HepG2 (cell line): ENCODE data around the gene TMEM222.

Experiments used
- ARNT ChIP-seq: fragments of 450-650 bp; IDR thresholded peaks from 2 replicates; pipeline ENCODE4 v1.6.1; 2017
- JUND ChIP-seq: sonication (generic); formaldehyde crosslinking; IDR thresholded peaks from 2 replicates; pipeline ENCODE4 v1.8.0; 2022; ENCODE audit warnings: mild to moderate bottlenecking, missing genetic modification reagents
- MAZ ChIP-seq, 2 experiments: sonication (generic) in 1 of 2; formaldehyde crosslinking in 1 of 2; IDR thresholded peaks; 2 replicates each; pipeline versions ENCODE4 v1.5.0 to v1.6.1; 2012 to 2020; ENCODE audit warnings: low read depth in 2 of 2, mild to moderate bottlenecking in 2 of 2, borderline replicate concordance in 1 of 2, improper control_type of control experiment in 1 of 2, low read length in 1 of 2, missing genetic modification reagents in 1 of 2, moderate library complexity in 1 of 2
- SP1 ChIP-seq, 2 experiments: fragments of 450-650 bp in 1 of 2; sonication (generic) in 1 of 2; formaldehyde crosslinking in 1 of 2; IDR thresholded peaks; 2 replicates each; pipeline versions ENCODE4 v1.4.0 to v1.6.1; 2016 to 2020; ENCODE audit warnings: missing genetic modification reagents in 1 of 2
- TAF1 ChIP-seq: sonication (generic); formaldehyde crosslinking; IDR thresholded peaks from 2 replicates; pipeline ENCODE4 v1.4.0; 2020; ENCODE audit warnings: missing genetic modification reagents
- ZFX ChIP-seq: sonication (generic); formaldehyde crosslinking; IDR thresholded peaks from 2 replicates; pipeline ENCODE4 v1.4.0; 2020; ENCODE audit warnings: mild to moderate bottlenecking, low read depth, missing genetic modification reagents, moderate library complexity
- ZNF253 ChIP-seq: sonication (generic); formaldehyde crosslinking; IDR thresholded peaks from 2 replicates; pipeline ENCODE4 v1.8.0; 2022; ENCODE audit warnings: mild to moderate bottlenecking, missing genetic modification reagents, borderline replicate concordance
- ZNF274 ChIP-seq: sonication (generic); formaldehyde crosslinking; IDR thresholded peaks from 2 replicates; pipeline ENCODE4 v1.5.1; 2020; ENCODE audit warnings: mild to moderate bottlenecking, missing genetic modification reagents
- ZNF510 ChIP-seq: sonication (generic); formaldehyde crosslinking; IDR thresholded peaks from 2 replicates; pipeline ENCODE4 v1.4.0; 2020; ENCODE audit warnings: low read depth, mild to moderate bottlenecking, missing genetic modification reagents
- TF ChIP-seq, protein P1 (sequence below): sonication (generic); formaldehyde crosslinking; IDR thresholded peaks from 2 replicates; pipeline ENCODE4 v1.5.0; 2020; ENCODE audit warnings: mild to moderate bottlenecking, missing genetic modification reagents, moderate library complexity
- TF ChIP-seq, protein P2 (sequence below): sonication (generic); formaldehyde crosslinking; IDR thresholded peaks from 2 replicates; pipeline ENCODE4 v1.4.0; 2020; ENCODE audit warnings: missing genetic modification reagents
- TF ChIP-seq, protein P3 (sequence below): sonication (generic); formaldehyde crosslinking; IDR thresholded peaks from 2 replicates; pipeline ENCODE4 v1.5.1; 2020; ENCODE audit warnings: missing genetic modification reagents, mild to moderate bottlenecking, borderline replicate concordance
- TF ChIP-seq, protein P4 (sequence below): sonication (generic); formaldehyde crosslinking; IDR thresholded peaks from 2 replicates; pipeline ENCODE4 v1.9.0; 2021; ENCODE audit warnings: missing genetic modification reagents, borderline replicate concordance

DNA sequence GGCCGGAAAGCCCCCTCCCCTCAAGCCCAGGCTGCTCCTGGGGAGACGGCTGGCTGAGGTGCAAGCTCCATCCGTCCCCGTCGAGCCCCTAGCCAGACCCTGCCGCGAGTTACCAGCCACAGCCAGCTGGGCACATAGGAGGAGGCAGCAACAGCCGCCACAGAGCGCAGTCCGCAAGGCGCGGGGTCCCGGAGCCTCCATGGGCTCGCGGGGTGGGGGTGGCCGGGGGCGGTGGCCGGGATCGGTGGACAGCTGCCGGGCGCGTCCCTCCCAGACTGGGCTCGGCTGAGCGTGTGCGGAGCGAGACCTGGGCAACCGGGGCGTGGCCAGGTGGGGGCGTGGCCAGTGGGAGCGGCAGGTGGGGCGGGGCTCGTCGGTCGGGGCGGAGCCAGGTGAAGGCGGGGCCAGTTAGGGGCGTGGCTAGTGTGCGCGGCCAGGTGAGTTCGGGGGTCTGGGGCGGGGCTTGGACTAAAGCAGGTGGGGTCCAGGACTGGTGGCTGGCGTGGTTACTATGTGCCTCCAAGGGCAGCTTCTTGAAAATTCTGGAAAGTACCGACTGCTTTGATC is 61.2 kb downstream of the TMEM222 start, which contains the start of gene CD164L2:
- TF ChIP-seq SP1 (IDR thresholded peaks at IDR 0.05) (no peak), SP1 (CRISPR knock-in tag; IDR thresholded peaks at IDR 0.05) (no peak), TAF1 (CRISPR knock-in tag) (no peak), ARNT (no peak), JUND (no peak), ZNF253 (CRISPR knock-in tag) (no peak), ZNF274 (CRISPR knock-in tag) (no peak), ZFX (no peak), MAZ (IDR thresholded peaks at IDR 0.05; ENCODE audit: borderline replicate concordance, low read depth, low read length) (no peak), MAZ (CRISPR knock-in tag; IDR thresholded peaks at IDR 0.05; ENCODE audit: low read depth) (no peak), ZNF510 (no peak)
- TF ChIP-seq, protein P1, sequence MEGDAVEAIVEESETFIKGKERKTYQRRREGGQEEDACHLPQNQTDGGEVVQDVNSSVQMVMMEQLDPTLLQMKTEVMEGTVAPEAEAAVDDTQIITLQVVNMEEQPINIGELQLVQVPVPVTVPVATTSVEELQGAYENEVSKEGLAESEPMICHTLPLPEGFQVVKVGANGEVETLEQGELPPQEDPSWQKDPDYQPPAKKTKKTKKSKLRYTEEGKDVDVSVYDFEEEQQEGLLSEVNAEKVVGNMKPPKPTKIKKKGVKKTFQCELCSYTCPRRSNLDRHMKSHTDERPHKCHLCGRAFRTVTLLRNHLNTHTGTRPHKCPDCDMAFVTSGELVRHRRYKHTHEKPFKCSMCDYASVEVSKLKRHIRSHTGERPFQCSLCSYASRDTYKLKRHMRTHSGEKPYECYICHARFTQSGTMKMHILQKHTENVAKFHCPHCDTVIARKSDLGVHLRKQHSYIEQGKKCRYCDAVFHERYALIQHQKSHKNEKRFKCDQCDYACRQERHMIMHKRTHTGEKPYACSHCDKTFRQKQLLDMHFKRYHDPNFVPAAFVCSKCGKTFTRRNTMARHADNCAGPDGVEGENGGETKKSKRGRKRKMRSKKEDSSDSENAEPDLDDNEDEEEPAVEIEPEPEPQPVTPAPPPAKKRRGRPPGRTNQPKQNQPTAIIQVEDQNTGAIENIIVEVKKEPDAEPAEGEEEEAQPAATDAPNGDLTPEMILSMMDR (CRISPR knock-in tag), result no peak
- TF ChIP-seq, protein P2, sequence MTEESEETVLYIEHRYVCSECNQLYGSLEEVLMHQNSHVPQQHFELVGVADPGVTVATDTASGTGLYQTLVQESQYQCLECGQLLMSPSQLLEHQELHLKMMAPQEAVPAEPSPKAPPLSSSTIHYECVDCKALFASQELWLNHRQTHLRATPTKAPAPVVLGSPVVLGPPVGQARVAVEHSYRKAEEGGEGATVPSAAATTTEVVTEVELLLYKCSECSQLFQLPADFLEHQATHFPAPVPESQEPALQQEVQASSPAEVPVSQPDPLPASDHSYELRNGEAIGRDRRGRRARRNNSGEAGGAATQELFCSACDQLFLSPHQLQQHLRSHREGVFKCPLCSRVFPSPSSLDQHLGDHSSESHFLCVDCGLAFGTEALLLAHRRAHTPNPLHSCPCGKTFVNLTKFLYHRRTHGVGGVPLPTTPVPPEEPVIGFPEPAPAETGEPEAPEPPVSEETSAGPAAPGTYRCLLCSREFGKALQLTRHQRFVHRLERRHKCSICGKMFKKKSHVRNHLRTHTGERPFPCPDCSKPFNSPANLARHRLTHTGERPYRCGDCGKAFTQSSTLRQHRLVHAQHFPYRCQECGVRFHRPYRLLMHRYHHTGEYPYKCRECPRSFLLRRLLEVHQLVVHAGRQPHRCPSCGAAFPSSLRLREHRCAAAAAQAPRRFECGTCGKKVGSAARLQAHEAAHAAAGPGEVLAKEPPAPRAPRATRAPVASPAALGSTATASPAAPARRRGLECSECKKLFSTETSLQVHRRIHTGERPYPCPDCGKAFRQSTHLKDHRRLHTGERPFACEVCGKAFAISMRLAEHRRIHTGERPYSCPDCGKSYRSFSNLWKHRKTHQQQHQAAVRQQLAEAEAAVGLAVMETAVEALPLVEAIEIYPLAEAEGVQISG (CRISPR knock-in tag), result no peak
- TF ChIP-seq, protein P3, sequence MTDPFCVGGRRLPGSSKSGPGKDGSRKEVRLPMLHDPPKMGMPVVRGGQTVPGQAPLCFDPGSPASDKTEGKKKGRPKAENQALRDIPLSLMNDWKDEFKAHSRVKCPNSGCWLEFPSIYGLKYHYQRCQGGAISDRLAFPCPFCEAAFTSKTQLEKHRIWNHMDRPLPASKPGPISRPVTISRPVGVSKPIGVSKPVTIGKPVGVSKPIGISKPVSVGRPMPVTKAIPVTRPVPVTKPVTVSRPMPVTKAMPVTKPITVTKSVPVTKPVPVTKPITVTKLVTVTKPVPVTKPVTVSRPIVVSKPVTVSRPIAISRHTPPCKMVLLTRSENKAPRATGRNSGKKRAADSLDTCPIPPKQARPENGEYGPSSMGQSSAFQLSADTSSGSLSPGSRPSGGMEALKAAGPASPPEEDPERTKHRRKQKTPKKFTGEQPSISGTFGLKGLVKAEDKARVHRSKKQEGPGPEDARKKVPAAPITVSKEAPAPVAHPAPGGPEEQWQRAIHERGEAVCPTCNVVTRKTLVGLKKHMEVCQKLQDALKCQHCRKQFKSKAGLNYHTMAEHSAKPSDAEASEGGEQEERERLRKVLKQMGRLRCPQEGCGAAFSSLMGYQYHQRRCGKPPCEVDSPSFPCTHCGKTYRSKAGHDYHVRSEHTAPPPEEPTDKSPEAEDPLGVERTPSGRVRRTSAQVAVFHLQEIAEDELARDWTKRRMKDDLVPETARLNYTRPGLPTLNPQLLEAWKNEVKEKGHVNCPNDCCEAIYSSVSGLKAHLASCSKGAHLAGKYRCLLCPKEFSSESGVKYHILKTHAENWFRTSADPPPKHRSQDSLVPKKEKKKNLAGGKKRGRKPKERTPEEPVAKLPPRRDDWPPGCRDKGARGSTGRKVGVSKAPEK (CRISPR knock-in tag), result no peak
- TF ChIP-seq, protein P4, sequence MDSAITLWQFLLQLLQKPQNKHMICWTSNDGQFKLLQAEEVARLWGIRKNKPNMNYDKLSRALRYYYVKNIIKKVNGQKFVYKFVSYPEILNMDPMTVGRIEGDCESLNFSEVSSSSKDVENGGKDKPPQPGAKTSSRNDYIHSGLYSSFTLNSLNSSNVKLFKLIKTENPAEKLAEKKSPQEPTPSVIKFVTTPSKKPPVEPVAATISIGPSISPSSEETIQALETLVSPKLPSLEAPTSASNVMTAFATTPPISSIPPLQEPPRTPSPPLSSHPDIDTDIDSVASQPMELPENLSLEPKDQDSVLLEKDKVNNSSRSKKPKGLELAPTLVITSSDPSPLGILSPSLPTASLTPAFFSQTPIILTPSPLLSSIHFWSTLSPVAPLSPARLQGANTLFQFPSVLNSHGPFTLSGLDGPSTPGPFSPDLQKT, result no peak
